ENCODE data around the gene NEUROD2. TPM values are rescaled to one million over a fixed set of nuclear protein-coding genes. Genes with fewer than 3 reads are reported as not detected.
A peak's percentile ranks its signal among the peaks of the same experiment; 100 is the strongest.

Gene NEUROD2
- total and polyA plus RNA-seq, 2 of the 8 experiments (the other 6 are each of a cell fraction or from before 2014, with no cell fraction given): not detected

DNA sequence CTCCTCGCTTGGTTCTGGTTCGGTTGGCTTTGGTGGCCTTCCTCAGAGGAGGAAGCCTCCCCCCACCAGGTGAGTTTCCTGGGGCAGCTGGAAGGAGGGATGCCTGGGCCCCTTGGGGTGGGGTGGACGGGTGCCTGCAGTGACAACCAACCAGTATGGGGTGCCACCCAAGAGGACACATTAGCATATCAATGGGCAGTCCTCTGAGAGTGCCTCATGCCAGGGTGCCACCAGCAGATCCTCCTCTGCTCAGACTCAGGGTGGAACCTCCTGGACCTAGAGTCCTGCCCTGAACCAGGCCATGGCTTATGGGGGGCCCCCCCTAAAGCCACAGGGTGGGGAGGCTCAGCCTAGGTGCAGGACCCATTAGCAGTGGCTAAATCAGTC, 21.8 kb upstream of the NEUROD2 start:
- Histone ChIP-seq H3K4me1 (replicated peaks in 1 of 4; ENCODE audit: control insufficient read depth in 3 of 4, insufficient read depth in 4 of 4, low read length in 3 of 4) (peaks cover 8 to 58% (median 46%) of the 10 kb centered on the region in 4 experiments), H3K36me3 (ENCODE audit: control insufficient read depth in 2 of 4, insufficient read depth in 4 of 4, low read length in 3 of 4) (no peaks in the 10 kb centered on the region), H3K4ac (replicated peaks; ENCODE audit: insufficient read length, low read depth, low read length) (no peak overlapping the region), H4K91ac (replicated peaks; ENCODE audit: insufficient read length, low read length) (peak overlapping the region; percentile 69), H3K9ac (replicated peaks in 1 of 4; ENCODE audit: extremely low read depth in 1 of 4, low read depth in 3 of 4, low read length in 3 of 4) (no peak overlapping the region), H3K79me2 (ENCODE audit: control insufficient read depth in 1 of 2, insufficient read depth in 2 of 2, low read length in 2 of 2) (no peaks in the 10 kb centered on the region), H3K9me3 (ENCODE audit: insufficient read depth in 2 of 2, low read depth in 1 of 2, low read length in 1 of 2) (no peaks in the 10 kb centered on the region), H3K4me3 (ENCODE audit: extremely low read depth in 1 of 4, insufficient read depth in 2 of 4, low read depth in 3 of 4, low read length in 4 of 4) (no peak overlapping the region), H3K14ac (ENCODE audit: insufficient read length) (no peak overlapping the region), H3K27ac (ENCODE audit: low read depth, low read length) (no peak overlapping the region), H2BK120ac (replicated peaks; ENCODE audit: low read depth, low read length) (no peak overlapping the region), H3K27me3 (replicated peaks in 1 of 4; ENCODE audit: control insufficient read depth in 3 of 4, extremely low read depth in 1 of 4, insufficient read depth in 3 of 4, low read length in 3 of 4) (peaks cover 2 to 38% (median 32%) of the 10 kb centered on the region in 4 experiments), H3K4me2 (ENCODE audit: insufficient read depth in 1 of 2, low read depth in 2 of 2, low read length in 2 of 2) (no peak overlapping the region; a peak in 1 of 4 replicates), H4K20me1 (replicated peaks in 1 of 2; ENCODE audit: control insufficient read depth in 1 of 2, insufficient read depth in 2 of 2, low read length in 2 of 2) (peaks cover 0 to 1% of the 10 kb centered on the region in 2 experiments), H2AFZ (ENCODE audit: low read length) (no peak overlapping the region), H4K5ac (ENCODE audit: insufficient read length, low read depth, low read length) (no peak overlapping the region), H2BK5ac (ENCODE audit: low read depth, low read length) (peak overlapping the region; percentile 56; the same call in 1 of the 2 replicates), H2BK15ac (ENCODE audit: low read length) (0 out of 2 replicates have a peak overlapping the region, but pooled peaks have one; percentile 10), H3K23ac (ENCODE audit: insufficient read length) (no peak overlapping the region), H3K56ac (replicated peaks; ENCODE audit: insufficient read length, low read depth, low read length) (no peak overlapping the region), H2BK12ac (ENCODE audit: low read depth, low read length) (peak overlapping the region; percentile 86; the same call in 1 of the 2 replicates), H3K18ac (ENCODE audit: extremely low read depth, low read length) (0 out of 2 replicates have a peak overlapping the region, but pooled peaks have one; percentile 14), H2BK20ac (ENCODE audit: low read length) (peak overlapping the region; percentile 51; the same call in 1 of the 2 replicates), H3K23me2 (ENCODE audit: low read depth, low read length) (peaks cover 12% of the 10 kb centered on the region), H2AK5ac (ENCODE audit: low read depth, low read length) (peak overlapping the region; percentile 75; the same call in 1 of the 2 replicates), H3K79me1 (ENCODE audit: low read depth, low read length) (0 out of 2 replicates have a peak, but pooled peaks cover 2% of the 10 kb centered on the region), H4K8ac (ENCODE audit: extremely low read depth, insufficient read depth, low read length) (no peak overlapping the region)
- 72% methylated on average over 3 of the region's 3 CpGs; no CpG with 5 or more reads in 1 of the 2 experiments for WGBS, 2 experiments (ENCODE audit: extremely low coverage in 1 of 2, insufficient coverage in 1 of 2, insufficient read length in 1 of 2, insufficient replicate concordance in 2 of 2, low coverage in 1 of 2, low lambda C conversion rate in 2 of 2, missing lambda C conversion rate in 1 of 2)
- POLR2A ChIA-PET (ENCODE audit: partially characterized antibody): interaction anchor here (0.8 to 5.8 kb wide), 6 partner anchors 10 to 101 kb away, joined by 3 to 39 read pairs (median 6); partner anchors contain the start of genes MIEN1, PNMT and TCAP
- no peak for FAIRE-seq
- CTCF ChIA-PET (ENCODE audit: partially characterized antibody): interaction anchor here (1.3 to 49.2 kb wide), 7 partner anchors 6 to 127 kb away, joined by 3 to 1885 read pairs (median 94); partner anchors contain the start of genes ERBB2, PGAP3, PNMT and PPP1R1B
- no peak for DNase-seq (ENCODE audit: low read depth in 1 of 2, low spot score in 2 of 2)
